Fibroblast of gingiva (primary cell): Measurements from ENCODE around the gene PNKD.

ENCODE experiments used
- DNase-seq: peaks from one replicate; pipeline ENCODE4 v3.0.0-alpha.2; 2011; ENCODE audit warnings: low read depth

PNKD gene

DNA sequence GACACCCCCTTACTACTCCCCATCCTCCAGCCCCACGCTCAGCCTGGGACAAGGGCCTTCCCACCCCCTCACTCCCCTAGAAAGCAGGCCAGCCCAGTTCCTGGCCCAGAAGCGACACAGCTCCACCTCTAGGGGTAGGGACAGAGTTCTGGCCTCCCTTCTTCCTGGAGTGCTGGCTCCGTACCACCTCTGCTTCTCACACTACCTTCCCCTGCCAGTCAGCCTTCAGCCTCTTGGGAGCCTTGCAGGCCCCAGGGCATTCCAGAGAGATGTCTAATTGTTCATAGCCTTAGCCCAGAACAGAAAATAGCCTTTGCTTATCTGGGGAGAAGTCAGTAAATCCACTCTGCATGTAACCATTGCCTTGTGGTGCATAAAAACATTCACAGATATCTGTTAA is 73.3 kb downstream of the PNKD start:
- DNase-seq = peak; percentile 48

DNA sequence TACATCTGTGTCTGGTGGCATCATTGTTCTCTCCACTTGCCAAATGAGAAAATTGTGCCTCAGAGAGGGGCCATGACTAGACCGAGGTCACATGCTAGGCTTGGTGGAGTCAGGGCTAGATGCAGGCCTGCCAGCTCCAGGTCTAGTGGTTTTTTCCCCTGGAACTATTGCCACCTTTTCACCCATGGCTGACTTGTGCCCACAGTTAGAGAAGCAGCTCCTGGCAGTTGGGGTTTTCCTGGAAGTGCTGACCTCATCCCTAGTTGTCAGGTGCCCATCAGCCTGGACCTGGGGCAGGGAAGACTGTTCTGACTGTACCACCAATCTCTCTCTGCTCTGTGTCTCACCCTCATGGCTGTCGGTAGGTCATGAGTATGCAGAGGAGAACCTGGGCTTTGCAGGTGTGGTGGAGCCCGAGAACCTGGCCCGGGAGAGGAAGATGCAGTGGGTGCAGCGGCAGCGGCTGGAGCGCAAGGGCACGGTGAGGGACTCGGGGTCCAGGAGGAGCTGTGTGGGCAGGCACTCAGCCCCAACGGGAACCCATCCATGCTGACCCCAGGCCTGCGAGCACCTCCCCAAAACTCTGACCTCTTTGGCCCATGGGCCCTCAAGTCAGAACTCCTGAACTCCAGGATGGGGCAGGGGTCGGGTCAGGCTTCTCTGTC is 73.9 kb downstream of the PNKD start:
- no peak for DNase-seq

DNA sequence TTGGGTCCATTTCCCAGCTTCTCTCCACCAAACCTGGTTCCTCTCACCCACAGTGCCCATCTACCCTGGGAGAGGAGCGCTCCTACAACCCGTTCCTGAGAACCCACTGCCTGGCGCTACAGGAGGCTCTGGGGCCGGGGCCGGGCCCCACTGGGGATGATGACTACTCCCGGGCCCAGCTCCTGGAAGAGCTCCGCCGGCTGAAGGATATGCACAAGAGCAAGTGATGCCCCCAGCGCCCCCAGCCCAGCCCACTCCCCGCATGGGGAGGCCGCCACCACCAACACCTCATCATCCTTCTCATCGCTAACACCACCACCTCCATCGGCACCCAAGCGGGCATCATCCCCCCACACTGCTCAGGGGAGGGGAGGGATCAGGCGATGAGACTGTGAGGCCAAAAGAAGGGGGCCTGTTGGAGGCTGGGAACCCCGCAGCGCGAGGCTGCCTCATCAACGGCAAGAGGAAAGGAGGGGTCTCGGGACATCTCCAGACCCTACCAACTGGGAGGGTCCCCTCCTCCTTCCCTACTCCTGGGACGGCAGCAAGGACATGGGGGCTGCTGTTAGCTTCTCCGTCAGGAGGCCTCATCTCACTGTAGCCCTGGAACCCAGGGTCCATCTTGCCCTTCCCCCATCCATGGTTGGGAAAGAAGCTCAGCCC is 74.6 kb downstream of the PNKD start:
- no peak for DNase-seq

DNA sequence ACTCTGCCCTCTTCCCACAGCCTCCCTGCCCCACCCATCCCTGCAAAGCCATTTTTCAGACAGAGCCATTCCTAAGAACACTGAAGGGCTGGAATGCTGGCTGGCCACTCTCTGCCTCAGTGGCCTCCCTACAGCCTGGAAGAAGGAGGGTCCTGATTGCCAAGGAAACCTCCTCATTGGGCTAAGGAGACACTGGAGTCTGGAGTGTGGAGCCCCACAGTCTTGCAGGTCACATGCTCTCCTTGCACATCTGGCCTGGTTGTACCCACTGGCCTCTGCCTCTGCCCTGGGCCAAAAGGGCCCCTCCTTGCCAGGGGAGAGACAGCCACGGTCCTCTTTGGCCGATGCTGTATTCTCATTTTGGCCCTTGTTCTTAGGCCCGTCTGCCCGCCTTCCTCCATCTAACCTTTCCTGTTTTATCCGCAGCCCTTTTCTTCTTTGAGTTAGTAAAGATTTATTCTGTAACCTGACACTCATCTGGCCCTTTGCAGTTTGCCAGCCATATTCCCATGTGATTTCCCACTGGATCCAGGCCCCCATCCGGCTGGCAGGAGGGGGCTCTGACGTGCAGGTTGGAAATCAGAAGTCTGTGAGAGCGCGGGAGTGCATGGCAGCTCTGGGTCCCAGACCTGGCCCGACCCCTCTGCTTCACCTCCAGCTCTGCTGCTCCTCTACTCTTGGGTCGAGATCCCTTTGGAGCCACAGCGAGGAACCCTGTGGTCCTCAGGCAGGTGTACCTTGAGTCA is 75.3 kb downstream of the PNKD start:
- DNase-seq = no peak

DNA sequence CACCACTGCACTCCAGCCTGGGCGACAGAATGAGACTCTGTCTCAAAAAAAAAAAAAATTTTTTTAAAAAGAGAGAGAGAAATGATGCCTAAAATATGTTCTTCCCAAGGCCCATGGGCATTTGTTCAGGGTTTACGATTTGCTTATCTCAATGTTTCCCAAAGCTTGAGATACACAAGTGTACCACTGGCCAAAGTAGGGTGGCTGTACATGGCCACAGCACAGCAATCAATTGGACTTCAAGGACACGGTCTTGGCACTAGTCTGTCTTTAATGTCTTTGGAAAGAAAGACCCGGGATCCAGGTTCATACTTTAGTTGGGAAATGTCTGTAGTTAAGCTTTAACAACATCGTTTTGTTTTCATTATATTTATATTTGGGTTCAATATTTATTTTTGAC is 76.9 kb downstream of the PNKD start:
- no peak for DNase-seq

DNA sequence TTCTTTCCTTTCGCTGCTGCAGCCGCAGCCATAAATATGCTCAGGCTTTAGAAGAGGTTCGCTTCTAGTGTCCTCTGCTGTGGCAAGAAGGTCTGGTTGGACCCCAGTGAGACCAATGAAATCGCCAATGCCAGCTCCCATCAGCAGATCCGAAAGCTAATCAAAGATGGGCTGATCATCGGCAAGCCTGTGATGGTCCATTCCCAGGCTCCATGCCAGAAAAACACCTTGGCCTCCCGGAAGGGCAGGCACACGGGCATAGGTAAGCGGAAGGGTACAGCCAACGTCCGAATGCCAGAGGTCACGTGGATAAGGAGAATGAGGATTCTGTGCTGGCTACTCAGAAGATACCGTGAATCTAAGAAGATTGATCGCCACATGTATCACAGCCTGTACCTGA is 83.7 kb downstream of the PNKD start:
- DNase-seq = no peak

DNA sequence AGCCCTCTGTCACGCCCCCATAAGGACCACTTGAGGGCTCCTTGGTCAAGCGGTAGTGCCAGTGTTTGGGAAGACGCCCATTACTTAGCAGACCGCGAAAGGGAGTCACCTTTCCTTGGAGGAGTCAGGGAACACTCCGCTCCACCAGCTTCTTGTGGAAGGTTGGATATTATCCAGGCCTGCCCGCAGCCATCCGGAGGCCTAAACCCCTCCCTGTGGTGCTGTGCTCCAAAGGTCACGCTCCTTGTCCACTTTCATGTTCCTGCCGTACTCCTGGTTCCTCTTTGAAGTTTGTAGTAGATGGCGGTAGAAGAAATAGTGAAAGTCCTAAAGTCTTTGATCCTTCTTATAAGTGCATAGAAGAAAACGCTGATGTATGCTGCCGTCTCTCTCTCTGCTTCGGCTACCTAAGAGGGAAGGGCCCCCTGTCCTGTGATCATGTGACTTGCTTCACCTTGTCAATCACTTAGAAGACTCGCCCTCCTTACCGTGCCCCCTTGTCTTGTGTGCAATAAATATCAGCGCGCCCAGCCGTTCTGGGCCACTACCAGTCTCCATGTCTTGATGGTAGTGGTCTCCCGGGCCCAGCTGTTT is 84.6 kb downstream of the PNKD start:
- no peak for DNase-seq

DNA sequence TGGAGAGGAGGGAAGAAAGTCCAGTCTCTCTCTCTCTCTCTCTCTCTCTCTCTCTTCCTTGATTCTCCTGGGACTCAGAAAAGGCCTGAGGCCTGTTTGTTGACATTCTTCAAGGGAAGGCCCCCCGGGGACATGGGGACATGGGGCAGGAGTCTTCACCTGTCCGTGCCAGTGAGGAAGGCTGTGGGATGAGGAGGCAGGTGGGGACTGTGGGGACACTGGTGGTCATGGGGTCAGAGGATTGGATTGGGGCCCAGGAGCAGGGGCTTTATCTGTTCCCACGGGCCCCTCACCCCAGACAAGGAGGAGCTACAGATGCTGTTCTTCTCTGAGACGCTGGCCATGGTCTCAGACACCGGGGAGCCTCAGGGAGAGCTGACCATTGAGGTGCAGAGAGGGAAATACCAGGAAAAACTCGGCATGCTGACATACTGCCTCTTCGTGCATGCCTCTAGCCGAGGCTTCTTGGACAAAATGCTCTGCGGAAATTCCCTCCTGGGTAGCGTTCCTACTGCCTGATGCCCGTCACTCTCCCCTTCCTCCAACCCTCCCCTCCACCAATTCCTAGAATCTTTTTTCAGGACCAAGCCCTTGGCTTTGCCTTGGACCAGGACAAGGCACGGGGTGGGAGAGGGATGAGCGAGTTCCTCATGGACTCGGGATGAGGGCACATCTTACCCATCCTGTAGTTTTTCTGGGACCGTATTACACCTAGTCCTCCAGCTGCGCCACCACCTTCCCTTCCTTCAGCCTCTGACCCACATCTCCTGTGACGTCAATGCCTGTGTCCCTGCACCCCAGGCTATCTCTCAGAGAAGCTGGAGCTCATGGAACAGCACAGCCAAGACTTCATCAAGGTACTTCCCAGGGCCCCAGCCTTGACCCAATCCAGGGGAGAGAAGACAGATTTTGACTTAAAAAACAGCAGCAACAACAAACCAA is 87.2 kb downstream of the PNKD start:
- DNase-seq = no peak

DNA sequence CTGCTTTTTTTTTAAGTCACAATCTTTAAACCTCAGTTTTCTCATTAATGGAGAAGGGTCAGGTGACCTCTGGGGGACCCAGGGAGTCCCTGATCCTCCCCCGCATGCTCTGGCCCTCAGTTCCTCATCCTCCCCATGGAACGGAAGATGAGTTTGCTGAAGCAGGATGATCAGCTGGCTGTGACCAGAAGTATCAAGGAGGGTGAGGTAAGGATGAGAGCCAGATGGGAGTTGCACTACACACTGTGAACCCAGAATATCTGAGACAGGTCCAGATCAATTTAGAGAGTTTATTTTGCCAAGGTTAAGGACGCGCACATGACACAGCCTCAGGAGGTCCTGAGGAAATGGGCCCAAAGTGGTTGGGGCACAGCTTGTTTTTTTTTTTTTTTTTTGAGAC is 90.1 kb downstream of the PNKD start:
- DNase-seq = no peak

DNA sequence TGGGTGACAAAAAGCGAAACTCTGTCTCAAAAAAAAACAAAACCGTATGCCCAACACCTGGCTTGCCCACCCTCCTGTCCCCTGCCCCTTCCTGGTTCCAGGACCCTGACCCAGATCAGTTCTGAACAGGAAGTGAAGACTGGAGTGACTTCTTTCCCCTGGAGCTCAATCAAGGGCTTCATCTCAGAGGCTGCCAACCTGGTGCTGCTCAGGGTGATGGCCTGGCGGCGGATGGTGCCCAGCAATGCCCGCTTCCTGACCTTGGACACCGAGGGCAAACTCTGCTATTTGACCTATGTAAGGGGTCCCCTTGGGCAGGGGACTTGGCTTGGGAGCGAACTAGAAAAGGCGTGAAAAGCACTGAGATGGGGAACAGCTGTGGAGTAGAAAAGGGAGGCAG is 92.3 kb downstream of the PNKD start:
- no peak for DNase-seq

DNA sequence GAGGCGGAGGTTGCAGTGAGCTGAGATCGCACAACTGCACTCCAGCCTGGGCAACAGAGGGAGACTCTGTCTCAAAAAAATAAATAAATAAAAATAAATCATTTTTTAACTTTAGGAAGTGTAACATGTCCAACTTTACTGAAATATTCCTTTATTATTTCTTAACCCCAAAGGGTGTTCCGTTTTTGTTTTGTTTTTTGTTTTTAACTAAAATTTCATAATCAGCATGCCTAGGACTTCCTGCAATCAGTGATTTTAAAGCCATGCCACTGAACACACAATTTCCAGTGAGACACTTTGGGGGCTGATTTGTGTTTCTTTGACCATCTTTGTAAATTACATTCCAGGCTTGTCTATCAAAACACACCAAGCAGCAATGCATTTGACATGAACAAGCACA is 93.4 kb downstream of the PNKD start:
- no peak for DNase-seq

DNA sequence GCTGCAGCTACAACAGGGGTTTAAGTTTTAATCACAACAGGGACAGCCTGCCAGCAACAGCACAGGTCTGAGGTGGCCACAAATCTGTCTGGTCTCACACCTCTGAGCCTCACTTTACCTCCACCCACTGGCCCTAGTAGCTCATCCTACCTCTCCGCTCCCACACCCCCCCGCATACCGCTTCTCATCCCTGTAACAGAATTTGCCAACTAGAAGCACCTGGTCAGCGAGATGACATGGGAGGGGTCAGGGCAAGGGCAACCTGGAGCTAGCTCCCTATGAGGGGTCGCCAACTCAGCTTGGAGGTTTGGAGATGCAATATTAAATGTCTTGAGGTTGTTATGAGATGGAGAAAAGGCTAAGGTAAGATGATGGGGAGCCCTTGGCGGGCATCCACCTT is 93.9 kb downstream of the PNKD start:
- DNase-seq = no peak

DNA sequence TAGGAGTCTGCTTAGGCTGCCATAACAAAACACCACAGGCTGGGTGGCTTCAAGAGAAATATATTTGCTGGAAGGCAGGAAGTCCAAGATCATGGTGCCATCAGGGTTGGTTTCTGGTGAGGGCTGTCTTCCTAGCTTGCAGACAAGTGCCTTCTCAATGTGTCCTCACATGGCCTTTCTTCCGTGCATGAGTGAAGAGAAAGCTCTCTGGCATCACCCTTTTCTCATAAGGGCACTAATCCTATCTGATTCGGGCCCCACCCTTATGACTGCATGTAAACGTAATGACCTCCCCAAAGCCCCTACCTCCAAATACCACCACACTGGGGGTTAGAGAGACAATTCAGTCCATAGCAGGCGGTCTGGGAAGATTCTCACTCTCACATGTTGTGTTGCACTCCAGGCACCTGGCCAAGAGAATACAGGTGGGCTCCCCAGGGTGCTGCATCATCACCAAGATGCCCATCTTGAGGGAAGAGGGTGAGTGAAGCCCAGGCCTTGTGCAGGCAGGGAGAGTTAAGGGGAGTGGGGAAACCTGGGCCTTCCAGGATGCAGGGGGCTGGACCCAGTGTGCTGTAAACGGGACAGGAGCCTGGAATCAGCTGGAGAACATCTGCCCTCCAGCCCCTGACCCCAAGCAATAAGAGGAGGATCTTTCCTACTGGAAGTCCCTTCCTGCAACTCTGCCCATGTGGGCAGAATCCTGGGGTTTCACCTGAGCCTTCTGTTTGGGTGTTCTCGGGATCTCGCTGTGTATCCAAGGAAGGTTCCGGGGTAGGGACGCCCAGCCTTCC is 96.5 kb downstream of the PNKD start:
- DNase-seq = no peak

DNA sequence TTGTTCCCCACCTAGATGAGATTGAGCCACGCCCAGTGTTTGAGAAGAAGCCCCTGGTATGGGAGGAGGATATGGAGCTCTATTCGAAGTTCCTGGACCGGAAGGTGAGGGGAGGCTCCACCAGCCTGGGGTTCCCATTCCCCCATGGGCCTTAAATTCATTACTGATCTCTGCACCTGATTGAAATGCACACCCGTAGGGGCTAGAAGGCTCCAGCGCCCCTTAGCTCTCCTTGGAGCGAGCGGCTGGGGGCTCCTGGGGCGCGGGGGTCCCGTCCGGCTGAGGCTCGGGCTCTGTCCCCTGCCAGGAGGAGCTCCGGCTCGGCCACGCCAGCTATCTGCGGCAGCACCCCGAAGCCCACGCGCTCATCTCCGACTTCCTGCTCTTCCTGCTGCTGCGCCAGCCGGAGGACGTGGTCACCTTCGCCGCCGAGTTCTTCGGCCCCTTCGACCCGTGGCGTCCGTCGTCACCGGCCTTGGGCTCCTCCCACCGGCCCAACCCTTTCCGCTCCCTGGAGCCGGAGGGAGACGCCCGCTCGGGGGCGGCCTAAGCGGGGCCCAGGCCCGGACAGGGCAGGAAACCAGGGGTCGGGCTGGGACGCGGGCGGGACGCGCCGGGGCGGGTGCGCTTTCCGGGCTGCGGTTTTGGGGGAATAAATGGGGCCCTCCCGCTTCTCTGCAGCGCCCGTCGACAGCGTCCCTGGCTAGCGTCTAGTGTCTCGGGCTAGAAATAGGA is 97.3 kb downstream of the PNKD start:
- DNase-seq = peak; percentile 73

DNA sequence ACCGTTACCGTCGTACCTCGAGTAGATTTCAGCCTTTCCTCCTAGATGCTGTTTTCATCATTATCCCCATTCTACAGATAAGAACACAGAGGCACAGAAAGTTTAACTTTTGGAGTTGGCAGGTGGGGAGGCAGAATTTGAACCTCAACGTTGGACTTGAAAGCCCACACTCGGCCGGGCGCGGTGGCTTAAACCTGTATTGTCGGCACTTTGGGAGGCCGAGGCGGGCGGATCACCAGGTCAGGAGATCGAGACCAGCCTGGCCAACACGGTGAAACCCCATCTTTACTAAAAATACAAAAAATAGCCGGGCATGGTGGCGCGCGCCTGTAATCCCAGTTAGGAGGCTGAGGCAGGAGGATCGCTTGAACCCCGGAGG is 97.8 kb downstream of the PNKD start:
- DNase-seq = no peak

DNA sequence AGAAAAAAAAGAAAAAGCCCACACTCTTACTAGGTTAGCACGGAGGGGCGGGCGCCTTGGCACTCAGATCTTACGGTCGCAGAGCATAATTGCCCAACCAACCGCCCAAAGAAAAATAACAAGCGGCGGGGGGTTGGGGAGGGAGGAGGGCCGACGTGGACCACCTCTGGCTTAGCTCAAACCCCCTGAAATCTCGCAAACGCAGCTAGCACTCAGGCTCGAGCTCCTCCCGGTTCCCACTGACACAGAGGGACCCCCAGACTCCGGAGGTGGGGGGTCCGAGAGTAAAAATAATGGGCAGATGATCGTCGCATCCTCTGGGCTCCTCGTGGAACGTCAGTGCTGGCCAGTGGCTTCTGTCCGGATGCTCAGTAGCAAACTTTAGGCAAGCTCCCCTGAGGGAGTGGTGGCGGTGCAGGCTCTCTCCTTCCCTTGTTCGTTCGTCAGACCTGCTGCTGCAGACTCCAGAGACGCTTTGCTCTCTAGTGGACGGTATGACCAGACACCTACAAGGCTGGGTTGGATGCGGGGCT is 98.4 kb downstream of the PNKD start:
- no peak for DNase-seq

DNA sequence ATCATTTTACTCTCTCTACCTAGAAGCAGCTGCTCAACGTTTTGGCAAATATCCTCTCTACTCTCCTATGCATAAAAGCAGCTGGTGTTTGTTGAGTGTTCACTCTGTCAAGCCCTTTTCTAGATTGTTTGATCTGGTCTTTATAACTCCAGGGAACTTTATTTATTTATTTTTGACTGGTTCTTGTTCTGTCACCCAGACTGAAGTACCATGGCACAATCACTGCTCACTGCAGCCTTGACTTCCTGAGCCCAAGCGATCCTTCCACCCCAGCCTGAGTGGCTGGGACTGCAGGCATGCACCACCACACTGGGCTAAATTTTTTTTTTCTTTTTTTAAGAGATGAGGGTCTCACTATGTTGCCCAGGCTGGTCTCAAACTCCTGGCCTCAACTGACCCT is 99.0 kb downstream of the PNKD start:
- no peak for DNase-seq

DNA sequence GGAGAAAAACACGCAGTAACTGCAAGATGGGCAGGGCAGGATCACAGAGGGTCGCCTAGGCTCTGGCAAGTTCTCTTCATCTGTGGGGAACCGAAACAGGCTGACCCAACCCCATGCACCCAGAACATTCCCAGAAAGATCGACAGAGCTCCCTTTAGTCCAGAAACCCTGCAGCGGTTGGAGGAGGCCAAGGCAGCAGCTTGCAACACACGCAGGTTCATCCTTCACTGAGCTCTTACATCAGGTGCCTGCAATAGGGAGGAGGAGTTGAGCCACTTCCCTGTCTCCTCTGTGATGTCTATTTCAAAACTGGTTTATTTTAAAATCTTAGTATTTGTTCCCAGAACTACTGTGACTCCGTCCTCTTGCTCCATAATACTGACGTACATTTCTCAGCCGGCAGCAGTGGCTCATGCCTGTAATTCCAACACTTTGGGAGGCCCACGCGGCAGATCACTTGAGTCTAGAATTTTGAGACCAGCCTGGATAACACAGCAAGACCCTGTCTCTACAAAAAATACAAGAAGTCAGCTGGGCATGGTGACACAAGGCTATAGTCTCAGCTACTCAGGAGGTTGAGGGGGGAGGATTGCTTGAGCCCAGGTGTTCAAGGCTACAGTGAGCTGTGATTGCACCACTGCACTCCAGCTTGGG is 100.2 kb downstream of the PNKD start:
- peak; percentile 85 for DNase-seq

DNA sequence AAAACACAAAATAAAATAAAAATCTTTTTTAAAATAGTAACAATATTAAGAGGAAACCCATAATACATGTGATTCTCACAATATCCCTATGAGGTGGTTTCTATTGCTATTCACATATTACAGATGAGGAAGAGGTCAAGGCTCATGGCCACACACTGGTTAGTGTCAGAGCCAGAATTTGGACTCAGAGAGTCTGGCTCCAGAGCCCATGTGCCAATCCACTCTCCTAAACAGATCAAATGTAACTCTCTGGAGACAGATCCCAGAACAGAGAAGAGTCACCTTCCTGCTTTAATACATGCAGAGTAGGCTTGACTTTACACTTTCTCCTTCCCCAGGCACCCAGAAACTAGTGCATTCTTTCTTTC is 101.6 kb downstream of the PNKD start:
- no peak for DNase-seq

DNA sequence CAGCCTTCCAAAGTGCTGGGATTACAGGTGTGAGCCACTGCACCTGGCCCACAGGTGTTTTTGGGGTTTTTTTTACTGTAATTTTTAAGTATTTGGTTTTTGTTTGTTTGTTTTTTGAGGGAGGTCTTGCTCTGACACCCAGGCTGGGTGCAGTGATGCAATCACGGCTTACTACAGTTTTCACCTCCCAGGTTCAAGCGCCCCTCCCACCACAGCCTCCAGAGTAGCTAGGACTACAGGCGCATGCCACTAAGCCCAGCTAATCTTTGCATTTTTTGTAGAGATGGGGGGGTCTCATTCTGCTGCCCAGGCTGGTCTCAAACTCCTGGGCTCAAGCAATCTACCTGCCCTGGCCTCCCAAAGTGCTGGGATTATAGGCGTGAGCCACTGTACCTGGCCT is 104.5 kb downstream of the PNKD start:
- DNase-seq = no peak
